GM10847 (cell line): Measurements from ENCODE around the gene LY6G6F.

Source experiments
- POLR2A ChIP-seq: IDR thresholded peaks from 2 replicates; pipeline ENCODE4 v1.6.1; 2011; ENCODE audit not compliant: insufficient read length; ENCODE audit errors: extremely low read depth

The LY6G6F gene

GRCh38 chr6:31706599-31706998 lies at the start of gene LY6G6F:
LY6G6F (plus strand) TSS chr6:31706866; CDS start chr6:31706907, 41 bp downstream.
- TF ChIP-seq POLR2A, result no peak

DNA sequence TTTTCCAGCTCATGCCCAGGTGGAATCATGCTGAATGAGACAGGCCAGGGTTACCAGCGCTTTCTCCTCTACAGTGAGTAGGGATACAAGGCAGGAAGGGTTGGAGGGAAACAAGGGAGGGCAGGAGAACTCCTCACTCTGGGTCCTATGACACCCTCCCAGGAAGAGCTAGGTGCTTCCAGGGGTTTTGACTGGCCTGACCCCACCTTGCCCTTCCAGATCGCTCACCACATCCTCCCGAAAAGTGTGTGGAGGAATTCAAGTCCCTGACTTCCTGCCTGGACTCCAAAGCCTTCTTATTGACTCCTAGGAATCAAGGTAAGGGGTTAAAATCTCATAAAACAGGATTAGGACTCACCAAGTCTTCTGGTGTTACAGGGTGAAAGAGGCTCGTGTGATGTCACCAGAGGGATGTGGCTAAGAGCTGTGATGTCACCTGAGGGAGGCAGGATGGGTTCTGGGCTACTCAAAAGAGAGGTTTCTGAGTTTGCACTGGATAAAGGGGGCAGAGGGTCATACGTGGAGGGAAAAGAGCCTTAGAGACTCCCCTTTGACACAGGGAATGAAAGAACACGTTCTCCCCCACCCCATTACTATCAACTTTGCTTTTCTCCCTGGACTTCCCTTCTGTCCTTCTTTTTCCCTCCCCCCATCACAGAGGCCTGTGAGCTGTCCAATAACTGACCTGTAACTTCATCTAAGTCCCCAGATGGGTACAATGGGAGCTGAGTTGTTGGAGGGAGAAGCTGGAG lies 49.1 kb upstream of the LY6G6F start:
- TF ChIP-seq POLR2A, result no peak

- TF ChIP-seq POLR2A, result no peak
Observed at GRCh38 chr6:31658158-31658688, 48.4 kb upstream of the LY6G6F start.

DNA sequence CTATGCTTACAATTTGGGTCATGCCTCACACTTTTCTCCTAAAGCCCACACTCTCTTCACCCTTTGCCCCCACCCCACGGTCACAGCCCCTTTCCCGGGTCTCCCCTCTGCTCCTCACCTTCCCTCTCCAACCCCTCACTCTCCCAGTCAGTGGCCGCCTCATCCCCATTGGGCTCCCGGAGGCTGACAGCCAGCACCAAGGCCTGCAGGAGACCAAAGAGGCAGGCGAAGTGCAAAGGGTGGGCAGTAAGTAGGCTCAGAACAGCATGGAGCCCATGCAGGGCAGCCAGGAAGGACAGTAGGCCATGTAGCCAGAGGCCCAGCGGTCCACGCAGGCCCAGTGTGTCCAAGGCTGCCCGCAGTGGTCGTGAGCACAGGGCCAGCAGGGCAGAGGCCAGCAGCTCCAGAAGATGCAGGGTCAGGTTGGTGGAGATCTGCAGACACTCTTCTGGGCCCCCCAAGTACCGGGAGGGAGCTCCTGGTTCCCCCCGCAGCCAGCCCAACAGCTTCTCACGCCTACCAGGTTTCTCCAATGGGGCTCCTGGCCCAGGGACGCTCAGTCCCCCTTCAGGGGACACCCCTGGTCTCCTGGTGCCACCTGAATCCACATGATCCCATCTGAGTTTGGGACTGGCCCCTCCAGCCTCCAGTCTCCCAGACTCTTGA lies 47.5 kb upstream of the LY6G6F start:
- TF ChIP-seq POLR2A, result no peak

DNA sequence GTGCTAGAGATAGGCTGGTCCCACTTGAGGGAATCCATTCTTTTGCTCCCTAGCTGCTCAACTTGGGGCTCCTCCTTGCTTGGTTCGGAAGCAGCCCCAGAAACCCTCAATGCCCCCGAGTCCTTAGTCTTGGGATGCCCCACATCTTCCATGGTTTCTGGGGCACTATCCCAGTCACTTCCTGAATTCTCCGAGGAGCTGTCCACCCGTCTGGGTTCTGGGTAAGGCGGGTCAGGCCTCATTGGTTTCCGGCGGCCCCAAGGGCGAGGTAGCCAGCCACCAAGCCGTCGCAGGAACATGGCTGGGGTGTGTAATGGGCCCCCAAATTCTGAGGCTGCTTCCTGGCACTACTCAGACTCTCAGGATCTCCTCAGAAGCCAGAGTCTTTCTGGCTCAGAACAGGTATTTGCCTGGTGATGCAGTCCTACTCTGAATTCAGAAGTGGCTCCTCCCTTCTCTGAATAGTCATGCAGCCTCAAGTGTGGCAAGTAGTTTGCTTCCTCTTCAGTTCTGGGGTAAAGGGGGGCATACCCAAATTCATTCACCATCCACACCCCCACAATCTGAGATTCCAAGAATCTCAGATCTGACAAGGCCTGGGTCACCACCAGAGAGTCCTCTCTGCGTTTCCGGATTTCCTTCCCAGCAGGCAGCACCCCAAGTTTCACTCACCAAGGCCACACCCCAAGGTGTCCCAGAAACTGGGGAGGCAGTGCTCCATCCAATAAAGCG lies 46.9 kb upstream of the LY6G6F start:
- TF ChIP-seq POLR2A, result no peak

DNA sequence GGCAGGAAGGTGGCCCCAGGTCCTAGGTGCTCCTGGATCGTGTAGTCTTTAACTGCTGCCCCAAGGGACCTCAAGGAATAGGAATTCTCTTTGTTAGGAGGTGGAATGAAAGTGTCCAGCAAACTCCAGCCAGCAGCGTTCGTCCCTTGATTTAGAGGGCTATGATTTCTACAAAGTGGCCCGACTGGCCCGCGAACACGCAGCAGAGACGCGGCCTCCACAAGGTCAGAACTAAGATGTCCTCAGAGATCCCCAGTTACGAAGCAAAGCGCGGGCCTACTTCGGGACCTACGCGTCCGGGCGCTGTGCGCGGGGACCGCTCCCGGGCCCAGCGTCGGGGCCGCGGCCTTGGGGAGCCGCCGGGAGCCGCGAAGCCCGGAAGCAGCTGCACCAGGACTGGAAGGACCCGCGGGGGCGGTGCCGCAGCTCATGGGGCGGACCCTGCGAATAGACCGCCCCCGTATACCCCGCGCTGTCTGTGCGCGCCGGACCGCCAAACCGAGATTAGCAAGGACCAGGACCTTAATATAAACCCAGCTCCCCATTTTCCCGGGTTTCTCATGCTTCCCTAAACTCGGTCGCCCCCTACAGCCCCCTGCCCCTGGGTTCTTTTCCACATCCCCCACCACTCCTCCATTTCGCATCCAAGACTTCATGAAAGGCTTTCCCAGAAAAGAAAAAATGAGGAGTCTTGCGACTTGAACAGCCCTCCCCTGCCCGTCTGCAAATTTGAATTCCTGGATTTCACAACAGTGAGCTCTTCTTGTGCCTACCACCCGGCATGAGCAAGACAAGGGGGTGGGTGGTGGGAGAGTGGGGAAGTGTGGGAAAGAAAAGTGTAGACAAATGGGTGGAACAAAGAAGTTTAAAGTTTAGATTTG lies 46.0 kb upstream of the LY6G6F start, which contains the start of gene C6orf47:
Gene C6orf47, minus strand, starts transcription at position 398 of the 881 bp plus-strand sequence. CDS start 831 bp downstream, outside the sequence.
- peak; percentile 92 for TF ChIP-seq POLR2A

- TF ChIP-seq POLR2A, result no peak
Observed at GRCh38 chr6:31661262-31662123, 45.2 kb upstream of the LY6G6F start.

- no peak for TF ChIP-seq POLR2A
Observed at GRCh38 chr6:31662124-31662723, 44.4 kb upstream of the LY6G6F start.

GRCh38 chr6:31663126-31663960 lies 43.3 kb upstream of the LY6G6F start:
- TF ChIP-seq POLR2A, result no peak

GRCh38 chr6:31663961-31664789 lies 42.5 kb upstream of the LY6G6F start:
- TF ChIP-seq POLR2A, result no peak

GRCh38 chr6:31664790-31665500 lies 41.7 kb upstream of the LY6G6F start, which contains the start of gene GPANK1:
GPANK1 (minus strand) TSS chr6:31664997; CDS start chr6:31664478, 519 bp downstream.
- peak; percentile 36 for TF ChIP-seq POLR2A
